HepG2 (cell line): ENCODE data around the gene NTM.

ENCODE experiments used
- RFX5 ChIP-seq: IDR thresholded peaks from 2 replicates; pipeline ENCODE4 v1.6.1; 2011; ENCODE audit warnings: low read depth, low read length, improper control_type of control experiment
- SRF ChIP-seq: IDR thresholded peaks from 2 replicates; pipeline ENCODE4 v1.6.1; 2011; ENCODE audit warnings: mild to moderate bottlenecking, low read depth, low read length, moderate library complexity
- ZFP36 ChIP-seq: fragments of 150-350 bp; IDR thresholded peaks from 2 replicates; pipeline ENCODE4 v1.6.1; 2018; ENCODE audit warnings: borderline replicate concordance, low read length, low read depth; ENCODE audit not compliant: partially characterized antibody
- ZNF18 ChIP-seq: sonication (generic); formaldehyde crosslinking; IDR thresholded peaks from 2 replicates; pipeline ENCODE4 v1.8.0; 2022; ENCODE audit warnings: mild to moderate bottlenecking, missing genetic modification reagents; ENCODE audit not compliant: insufficient replicate concordance
- ZNF234 ChIP-seq: sonication (generic); formaldehyde crosslinking; conservative IDR thresholded peaks from 2 replicates; pipeline ENCODE4 v1.5.1; 2020; ENCODE audit warnings: mild to moderate bottlenecking, missing genetic modification reagents

- TF ChIP-seq SRF (no peak), ZFP36 (no peak), RFX5 (no peak), ZNF18 (CRISPR knock-in tag) (no peak), ZNF234 (CRISPR knock-in tag) (no peak)
These were observed 888.5 kb downstream of the NTM start for GRCh38 chr11:132258875-132259274.
